Activated T-helper 17 cell treated with anti-CD3 and anti-CD28 coated beads, Interleukin-2, amount 50 U/mL, for 72 hours (primary cell): Measurements from ENCODE around the gene MRPL33. TPM values are rescaled to one million over a fixed set of nuclear protein-coding genes. Genes with fewer than 3 reads are reported as not detected.
"Not testable (repeated sequence)": the region's sequence is repeated elsewhere in the genome, so short reads cannot be mapped to it uniquely, and the experiment has no call there.

Source experiments
- ATAC-seq: fragments of 150-1000 bp; cut with Tn5 transposase; replicated peaks from 2 replicates; pipeline ENCODE4 v1.10.0; 2021; ENCODE audit warnings: mild to moderate bottlenecking, moderate library complexity
- H3K27ac Mint-ChIP-seq: one replicate; pipeline ENCODE4 v1.8.0; 2022; ENCODE audit warnings: mixed read lengths
- H3K27me3 Mint-ChIP-seq: one replicate; pipeline ENCODE4 v1.8.0; 2022; ENCODE audit warnings: mixed read lengths
- H3K36me3 Mint-ChIP-seq: one replicate; pipeline ENCODE4 v1.8.0; 2022; ENCODE audit warnings: low read depth, mild to moderate bottlenecking, mixed read lengths
- H3K4me1 Mint-ChIP-seq: one replicate; pipeline ENCODE4 v1.8.0; 2022; ENCODE audit warnings: mixed read lengths
- H3K4me3 Mint-ChIP-seq: one replicate; pipeline ENCODE4 v1.8.0; 2022; ENCODE audit warnings: mild to moderate bottlenecking, mixed read lengths
- H3K9me3 Mint-ChIP-seq: one replicate; pipeline ENCODE4 v1.8.0; 2022; ENCODE audit warnings: mixed read lengths
- total RNA-seq, 2 donors: library from RNA; stranded (reverse); gene quantifications; one replicate each; pipeline ENCODE4 v1.2.3, GENCODE V29; 2022

The MRPL33 gene
- total RNA-seq, 2 donors from 2014 or later, result 53.1 to 76.3 TPM

DNA sequence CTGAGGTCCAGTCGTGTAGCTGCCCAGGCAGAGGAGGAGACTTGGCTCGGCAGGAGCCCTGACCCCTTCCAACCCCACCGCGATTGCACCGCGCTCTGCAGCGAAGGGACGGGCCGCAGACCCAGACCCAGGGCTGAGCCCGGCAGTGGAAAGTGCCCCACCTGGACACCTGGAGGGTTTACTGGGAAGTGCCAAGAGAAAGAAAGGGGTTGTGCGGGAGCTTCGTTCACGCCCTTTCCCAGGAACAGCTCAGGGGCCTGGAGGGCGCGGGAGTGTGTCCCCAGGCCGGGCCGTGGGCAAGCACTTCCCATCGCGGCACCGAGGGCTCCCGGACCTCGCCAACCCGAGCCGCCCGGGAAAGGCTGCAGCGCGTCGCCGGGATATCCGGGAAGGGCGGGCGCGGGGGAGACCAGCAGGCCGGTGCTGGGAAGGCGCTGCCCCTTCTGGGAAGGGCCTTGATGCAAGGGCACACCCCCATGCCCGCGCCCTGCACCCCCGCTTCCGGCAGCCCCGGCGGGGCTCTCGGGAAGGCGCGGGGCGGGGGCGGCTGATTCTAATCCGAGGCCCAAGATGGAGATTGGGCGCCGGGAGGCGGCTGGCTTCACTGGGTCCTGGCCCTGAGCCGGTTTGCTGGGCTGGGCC lies 36.1 kb upstream of the MRPL33 start:
- Mint-ChIP-seq H3K9me3 (no peaks in the 10 kb centered on the region), H3K4me1 (peaks cover 9% of the 10 kb centered on the region), H3K36me3 (no peaks in the 10 kb centered on the region), H3K27me3 (no peaks in the 10 kb centered on the region), H3K27ac (peak overlapping the region; percentile 28), H3K4me3 (peak overlapping the region; percentile 68)
- ATAC-seq, result peak; percentile 90

- H3K27me3 Mint-ChIP-seq, result no peaks in the 10 kb centered on the region
- peak overlapping the region; percentile 30 for H3K27ac Mint-ChIP-seq
- peaks cover 9% of the 10 kb centered on the region for H3K4me1 Mint-ChIP-seq
- H3K4me3 Mint-ChIP-seq, result peak overlapping the region; percentile 68
- H3K36me3 Mint-ChIP-seq, result no peaks in the 10 kb centered on the region
- no peaks in the 10 kb centered on the region for H3K9me3 Mint-ChIP-seq
- ATAC-seq, result no peak
Measured at GRCh38 chr2:27736031-27736889, 35.3 kb upstream of the MRPL33 start.

GRCh38 chr2:27736890-27737204 lies 34.7 kb upstream of the MRPL33 start:
- no peaks in the 10 kb centered on the region for H3K36me3 Mint-ChIP-seq

GRCh38 chr2:27737676-27738348 lies 33.7 kb upstream of the MRPL33 start:
- Mint-ChIP-seq H3K9me3 (no peaks in the 10 kb centered on the region), H3K27ac (no peak overlapping the region), H3K4me3 (no peak overlapping the region), H3K4me1 (peaks cover 9% of the 10 kb centered on the region), H3K36me3 (no peaks in the 10 kb centered on the region), H3K27me3 (no peaks in the 10 kb centered on the region)
- ATAC-seq, result no peak

More at GRCh38 chr2:27736890-27737204, 34.7 kb upstream of the MRPL33 start:
- ATAC-seq, result no peak
- H3K4me1 Mint-ChIP-seq, result peaks cover 9% of the 10 kb centered on the region
- no peaks in the 10 kb centered on the region for H3K27me3 Mint-ChIP-seq
- H3K9me3 Mint-ChIP-seq, result no peaks in the 10 kb centered on the region
- H3K27ac Mint-ChIP-seq, result no peak overlapping the region
- peak overlapping the region; percentile 68 for H3K4me3 Mint-ChIP-seq

DNA sequence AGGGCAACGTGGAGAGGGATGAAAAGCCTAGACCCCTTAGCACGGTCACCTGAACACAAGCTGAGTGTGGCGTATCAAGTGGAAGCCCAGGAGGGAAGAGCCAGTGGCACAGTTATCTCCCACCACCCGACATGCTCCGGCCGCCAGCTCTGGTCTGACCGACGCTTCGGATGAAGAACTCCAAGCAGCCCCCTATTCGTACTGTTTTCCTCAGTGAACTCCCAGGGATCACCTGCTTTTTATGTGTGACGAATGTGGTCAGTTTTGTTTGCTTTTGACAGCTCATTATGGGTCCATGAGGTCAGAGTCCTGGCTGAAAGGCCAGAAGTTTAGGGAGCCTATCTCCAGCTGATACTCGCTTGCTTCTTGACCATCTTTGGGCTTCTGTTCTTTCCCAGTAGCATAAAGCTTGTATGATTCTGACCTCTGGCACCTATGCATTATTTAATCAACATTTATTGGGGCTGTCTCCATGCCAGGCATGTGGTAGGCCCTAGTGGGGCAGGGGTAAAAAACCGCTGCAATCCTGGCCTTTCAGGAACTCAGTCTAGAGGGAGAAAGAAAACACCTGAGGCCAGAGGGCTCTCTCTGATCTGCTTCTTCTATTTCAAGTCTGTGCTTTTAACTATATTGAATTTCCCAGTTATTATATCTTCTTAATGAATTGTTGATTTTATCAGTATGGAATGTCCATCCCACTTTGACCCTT lies 33.0 kb upstream of the MRPL33 start:
- H3K36me3 Mint-ChIP-seq, result no peaks in the 10 kb centered on the region

DNA sequence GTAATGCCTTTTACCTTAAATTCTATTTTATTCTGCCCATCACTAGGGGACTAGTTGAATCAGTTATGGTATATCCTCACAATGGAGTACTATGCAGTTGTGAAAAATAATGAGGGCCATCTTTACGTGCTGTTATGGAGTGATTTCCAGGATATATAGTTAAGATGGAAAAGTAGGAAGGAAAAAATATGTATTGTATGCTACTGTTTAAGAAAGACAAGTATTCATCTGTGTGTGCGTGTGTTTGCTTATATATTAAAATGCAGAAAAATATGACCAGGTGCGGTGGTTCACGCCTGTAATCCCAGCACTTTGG lies 32.5 kb upstream of the MRPL33 start:
- Mint-ChIP-seq H3K4me1 (peaks cover 9% of the 10 kb centered on the region), H3K27ac (no peak overlapping the region), H3K36me3 (no peaks in the 10 kb centered on the region), H3K4me3 (no peak overlapping the region), H3K9me3 (no peaks in the 10 kb centered on the region), H3K27me3 (no peaks in the 10 kb centered on the region)
- ATAC-seq, result no peak

More for the DNA sequence above, 33.0 kb upstream of the MRPL33 start:
- no peak overlapping the region for H3K27ac Mint-ChIP-seq
- no peak for ATAC-seq
- H3K9me3 Mint-ChIP-seq, result no peaks in the 10 kb centered on the region
- peaks cover 9% of the 10 kb centered on the region for H3K4me1 Mint-ChIP-seq
- no peaks in the 10 kb centered on the region for H3K27me3 Mint-ChIP-seq
- no peak overlapping the region for H3K4me3 Mint-ChIP-seq

DNA sequence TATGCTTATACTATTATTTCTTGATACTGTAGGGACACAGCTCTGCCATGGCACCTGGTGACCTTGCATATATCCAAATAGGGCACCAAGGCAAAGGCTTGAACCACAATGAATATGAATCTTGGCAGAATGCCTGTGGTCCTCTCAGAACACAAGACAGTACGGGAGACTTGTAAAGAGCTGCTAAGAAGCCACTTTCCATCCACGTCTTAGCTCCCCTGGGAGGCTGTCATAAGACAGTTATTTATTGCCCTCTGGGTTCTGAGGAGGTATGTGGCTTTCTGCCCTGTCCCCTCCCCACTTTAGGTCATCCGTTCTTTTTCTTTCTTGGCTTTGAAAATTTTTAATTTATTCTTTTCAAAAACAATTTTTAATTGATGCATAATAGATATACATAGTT lies 29.8 kb upstream of the MRPL33 start:
- no peak for ATAC-seq
- Mint-ChIP-seq H3K36me3 (no peaks in the 10 kb centered on the region), H3K9me3 (no peaks in the 10 kb centered on the region), H3K27ac (no peak overlapping the region), H3K27me3 (peaks cover 3% of the 10 kb centered on the region), H3K4me1 (peaks cover under 1% of the 10 kb centered on the region), H3K4me3 (no peak overlapping the region)

- Mint-ChIP-seq H3K27ac (no peak overlapping the region), H3K4me3 (no peak overlapping the region), H3K36me3 (no peaks in the 10 kb centered on the region), H3K9me3 (no peaks in the 10 kb centered on the region), H3K27me3 (peaks cover 3% of the 10 kb centered on the region), H3K4me1 (no peaks in the 10 kb centered on the region)
- ATAC-seq, result no peak
Measured at GRCh38 chr2:27742571-27742970, 28.9 kb upstream of the MRPL33 start.

GRCh38 chr2:27745494-27745893 lies 26.0 kb upstream of the MRPL33 start:
- not testable (repeated sequence) for H3K4me3 Mint-ChIP-seq, ATAC-seq, H3K36me3 Mint-ChIP-seq, H3K9me3 Mint-ChIP-seq, H3K4me1 Mint-ChIP-seq, H3K27me3 Mint-ChIP-seq, H3K27ac Mint-ChIP-seq

DNA sequence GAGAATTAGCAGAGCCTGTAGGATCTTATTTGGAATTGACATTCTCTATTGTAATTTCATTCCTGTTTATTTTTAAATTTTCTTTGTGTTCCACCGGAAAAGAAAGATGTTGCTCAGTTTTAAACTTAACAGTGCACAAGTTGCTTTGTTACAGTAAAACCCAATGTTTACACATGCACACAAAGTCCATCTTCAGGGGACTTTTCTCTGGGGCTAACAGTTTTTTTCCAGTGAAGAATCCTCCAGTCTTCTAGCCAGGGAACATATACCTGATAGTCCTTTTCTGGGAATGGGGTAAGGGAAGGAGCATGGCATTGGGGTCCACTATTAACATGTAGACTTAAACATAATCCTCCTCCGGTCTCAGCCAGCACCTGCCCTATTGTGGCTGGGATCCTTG lies 25.2 kb upstream of the MRPL33 start:
- Mint-ChIP-seq H3K9me3 (peaks cover 5% of the 10 kb centered on the region), H3K4me3 (no peak overlapping the region), H3K4me1 (no peaks in the 10 kb centered on the region), H3K27me3 (peaks cover 7% of the 10 kb centered on the region), H3K27ac (no peak overlapping the region), H3K36me3 (no peaks in the 10 kb centered on the region)
- no peak for ATAC-seq

GRCh38 chr2:27747827-27748352 lies 23.6 kb upstream of the MRPL33 start:
- H3K4me3 Mint-ChIP-seq, result no peak overlapping the region
- peaks cover 7% of the 10 kb centered on the region for H3K27me3 Mint-ChIP-seq
- H3K9me3 Mint-ChIP-seq, result peaks cover 5% of the 10 kb centered on the region
- ATAC-seq, result no peak
- H3K36me3 Mint-ChIP-seq, result no peaks in the 10 kb centered on the region
- H3K27ac Mint-ChIP-seq, result no peak overlapping the region
- H3K4me1 Mint-ChIP-seq, result no peaks in the 10 kb centered on the region

- not testable (repeated sequence) for H3K4me3 Mint-ChIP-seq, ATAC-seq, H3K27me3 Mint-ChIP-seq, H3K9me3 Mint-ChIP-seq, H3K27ac Mint-ChIP-seq, H3K36me3 Mint-ChIP-seq, H3K4me1 Mint-ChIP-seq
Measured at GRCh38 chr2:27748803-27749554, 22.5 kb upstream of the MRPL33 start.

GRCh38 chr2:27751377-27751776 lies 20.1 kb upstream of the MRPL33 start:
- Mint-ChIP-seq H3K4me1 (no peaks in the 10 kb centered on the region), H3K27me3 (peaks cover 6% of the 10 kb centered on the region), H3K36me3 (no peaks in the 10 kb centered on the region), H3K9me3 (peaks cover 5% of the 10 kb centered on the region), H3K4me3 (no peak overlapping the region), H3K27ac (no peak overlapping the region)
- ATAC-seq, result no peak
